Hindlimb muscle (tissue), 1 donor: ENCODE results near the gene LY6G5B. TPM values are rescaled to one million over a fixed set of nuclear protein-coding genes. Genes with fewer than 3 reads are reported as not detected.

Experiments used
- DNase-seq: peaks from one replicate; pipeline ENCODE4 v3.0.0-alpha.2; 2013
- polyA plus RNA-seq: library from polyadenylated mRNA; unstranded; fragments of 120-200 nt; gene quantifications from one replicate; pipeline ENCODE4 v1.2.1, GENCODE V29; 2013; ENCODE audit not compliant: insufficient read length

Gene LY6G5B, protein sequence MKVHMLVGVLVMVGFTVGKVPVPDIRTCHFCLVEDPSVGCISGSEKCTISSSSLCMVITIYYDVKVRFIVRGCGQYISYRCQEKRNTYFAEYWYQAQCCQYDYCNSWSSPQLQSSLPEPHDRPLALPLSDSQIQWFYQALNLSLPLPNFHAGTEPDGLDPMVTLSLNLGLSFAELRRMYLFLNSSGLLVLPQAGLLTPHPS
- polyA plus RNA-seq: 11.7 TPM

DNA sequence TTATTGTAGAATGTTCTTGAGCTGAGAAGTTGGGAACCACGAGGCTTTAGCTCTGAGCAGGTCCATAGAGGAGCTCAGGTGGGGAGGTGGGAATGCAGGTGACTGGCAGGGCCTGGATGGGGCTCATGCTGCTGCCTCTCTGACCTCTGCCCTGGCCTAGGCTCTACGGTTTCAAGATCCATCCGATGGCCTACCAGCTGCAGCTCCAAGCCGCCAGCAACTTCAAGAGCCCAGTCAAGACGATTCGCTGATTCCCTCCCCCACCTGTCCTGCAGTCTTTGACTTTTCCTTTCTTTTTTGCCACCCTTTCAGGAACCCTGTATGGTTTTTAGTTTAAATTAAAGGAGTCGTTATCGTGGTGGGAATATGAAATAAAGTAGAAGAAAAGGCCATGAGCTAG, at the start of gene LY6G5B:
Gene LY6G5B, plus strand, starts transcription at position 301 of the 400 bp plus-strand sequence. CDS start 975 bp downstream, outside the sequence.
- DNase-seq: no peak

DNA sequence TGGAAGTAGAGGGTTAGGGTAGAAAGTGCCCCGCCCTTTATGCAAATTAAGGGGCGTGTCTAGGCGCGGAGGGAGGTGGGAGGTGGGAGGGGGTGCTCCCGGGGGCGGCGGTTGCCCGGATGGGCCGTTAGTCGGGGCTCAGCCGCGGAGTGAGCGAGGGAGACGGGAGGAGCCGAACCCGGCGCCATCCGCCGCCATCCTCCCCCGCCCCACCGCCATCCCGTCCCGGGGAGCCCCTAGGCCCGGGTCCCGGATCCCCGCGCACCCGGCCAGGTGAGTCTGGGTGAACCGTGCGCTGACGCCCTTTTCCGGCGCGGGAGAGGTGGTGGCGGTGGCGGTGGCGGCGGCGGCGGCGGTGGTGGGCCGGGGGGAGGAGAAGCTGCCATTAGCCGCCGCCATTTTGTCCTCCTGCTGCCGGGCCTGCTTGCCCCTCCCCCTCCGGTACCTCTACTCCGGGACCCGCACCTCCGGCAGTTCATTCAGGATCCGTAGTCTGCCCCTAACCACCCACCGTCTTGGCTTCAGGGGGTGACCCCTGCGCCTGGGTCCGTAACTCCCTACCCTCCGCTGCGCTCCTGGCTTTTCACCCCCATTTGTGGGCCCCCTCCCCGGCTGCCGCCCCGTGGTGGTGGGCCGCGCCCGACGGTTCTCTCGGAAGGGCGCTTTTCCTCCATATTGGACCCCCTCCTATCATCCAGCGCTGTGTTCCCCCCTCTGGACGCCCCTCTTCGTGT, 49.0 kb upstream of the LY6G5B start, which contains the start of gene PRRC2A:
Gene PRRC2A, plus strand, starts transcription at position 130 of the 734 bp plus-strand sequence. CDS start 2,075 bp downstream, outside the sequence.
- DNase-seq: peak; percentile 81

DNA sequence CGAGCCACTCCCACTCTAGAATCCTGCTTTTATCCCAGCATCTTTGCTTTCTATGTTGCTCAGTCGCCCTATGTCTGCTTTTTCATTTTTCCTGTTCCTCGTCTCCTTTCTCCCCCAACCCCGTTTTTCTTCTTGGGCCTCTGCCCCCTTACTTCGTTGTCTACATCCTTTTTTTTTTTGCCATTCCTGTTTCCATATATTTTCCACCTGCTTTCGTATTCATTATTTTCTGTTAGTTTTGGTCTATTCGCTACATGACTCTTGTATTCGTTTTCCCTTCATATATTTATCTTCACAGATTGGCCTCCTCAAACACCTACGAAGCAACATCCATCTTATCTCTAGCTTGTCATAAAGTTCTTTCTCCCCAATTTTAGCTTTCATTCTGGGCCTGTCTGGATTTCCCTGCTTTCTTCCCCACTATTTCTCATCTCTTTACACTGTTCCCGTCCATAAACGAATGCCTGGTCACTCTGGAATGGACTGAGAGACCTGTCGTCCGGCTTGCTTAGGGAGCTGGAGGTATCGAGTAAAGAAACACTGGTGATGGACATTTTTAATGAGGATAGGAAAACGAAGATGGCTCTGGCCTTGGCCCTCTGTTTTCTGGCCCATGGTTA, 48.3 kb upstream of the LY6G5B start:
- no peak for DNase-seq

DNA sequence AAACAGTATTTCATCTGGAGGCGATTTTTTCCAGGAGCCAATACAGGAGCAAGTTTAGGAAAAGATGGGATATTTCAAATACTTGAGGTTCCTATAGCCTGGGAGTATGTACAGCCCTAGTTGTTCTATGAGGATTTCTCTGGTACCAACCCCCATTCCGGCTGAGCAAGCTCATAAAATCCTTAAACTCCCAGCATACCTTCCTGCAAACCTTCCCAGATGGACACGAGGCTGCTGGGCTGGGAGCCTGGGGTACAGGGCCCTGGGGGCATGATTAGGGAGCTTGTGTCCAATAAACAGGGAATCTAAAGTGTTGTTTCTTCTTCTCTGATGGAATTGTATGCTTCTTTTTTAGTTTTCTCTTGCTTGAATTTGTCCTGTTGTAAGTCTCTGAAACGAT, 47.8 kb upstream of the LY6G5B start:
- DNase-seq: no peak

DNA sequence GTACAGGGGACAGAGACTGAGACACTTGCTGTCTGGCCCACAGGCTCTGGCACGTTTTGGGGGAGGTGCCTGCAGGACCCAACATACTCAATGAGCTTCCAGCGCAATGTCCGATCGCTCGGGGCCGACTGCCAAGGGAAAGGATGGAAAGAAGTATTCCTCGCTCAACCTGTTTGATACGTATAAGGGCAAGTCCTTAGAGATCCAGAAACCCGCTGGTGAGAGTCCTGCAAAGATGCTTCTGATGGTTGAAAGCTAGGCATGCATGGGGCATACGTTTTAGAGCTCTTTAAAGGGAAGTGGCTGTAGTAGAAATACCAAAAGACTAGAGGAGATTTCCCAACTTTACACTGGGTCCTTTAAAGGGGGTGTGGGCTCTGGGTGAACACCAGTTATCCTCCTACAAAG, 47.1 kb upstream of the LY6G5B start:
- no peak for DNase-seq

DNA sequence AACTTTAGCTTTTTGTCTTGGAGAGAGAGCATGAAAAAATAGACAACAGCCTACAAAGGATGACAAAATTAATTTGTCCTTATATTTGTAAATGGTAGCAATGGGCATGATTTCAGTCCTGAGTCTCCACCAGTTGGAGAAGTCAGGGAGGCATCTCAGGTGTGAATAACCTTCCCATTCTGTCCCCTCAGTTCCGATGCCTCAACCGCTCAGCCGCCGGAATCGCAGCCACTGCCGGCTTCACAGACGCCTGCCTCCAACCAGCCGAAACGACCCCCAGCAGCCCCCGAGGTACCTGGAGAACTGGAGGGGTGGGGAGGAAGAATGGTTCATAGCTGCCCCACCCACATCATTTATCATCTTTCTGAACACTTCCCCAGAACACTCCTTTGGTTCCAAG, 45.7 kb upstream of the LY6G5B start:
- no peak for DNase-seq

DNA sequence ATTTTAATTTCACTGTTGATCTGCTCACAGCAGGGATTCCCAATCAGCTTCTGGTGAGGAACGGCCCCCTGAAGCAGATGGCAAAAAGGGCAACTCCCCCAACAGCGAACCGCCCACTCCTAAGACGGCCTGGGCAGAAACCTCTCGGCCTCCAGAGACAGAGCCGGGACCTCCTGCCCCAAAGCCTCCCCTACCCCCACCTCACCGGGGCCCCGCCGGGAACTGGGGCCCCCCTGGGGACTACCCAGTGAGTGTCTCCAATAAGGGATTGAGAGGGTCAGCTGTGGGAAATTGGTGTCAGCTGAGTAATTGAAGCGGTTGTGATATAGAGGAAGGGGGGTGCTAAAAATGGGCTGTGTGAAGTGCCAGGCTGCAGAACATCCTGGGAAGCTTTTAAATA, 42.8 kb upstream of the LY6G5B start:
- no peak for DNase-seq

DNA sequence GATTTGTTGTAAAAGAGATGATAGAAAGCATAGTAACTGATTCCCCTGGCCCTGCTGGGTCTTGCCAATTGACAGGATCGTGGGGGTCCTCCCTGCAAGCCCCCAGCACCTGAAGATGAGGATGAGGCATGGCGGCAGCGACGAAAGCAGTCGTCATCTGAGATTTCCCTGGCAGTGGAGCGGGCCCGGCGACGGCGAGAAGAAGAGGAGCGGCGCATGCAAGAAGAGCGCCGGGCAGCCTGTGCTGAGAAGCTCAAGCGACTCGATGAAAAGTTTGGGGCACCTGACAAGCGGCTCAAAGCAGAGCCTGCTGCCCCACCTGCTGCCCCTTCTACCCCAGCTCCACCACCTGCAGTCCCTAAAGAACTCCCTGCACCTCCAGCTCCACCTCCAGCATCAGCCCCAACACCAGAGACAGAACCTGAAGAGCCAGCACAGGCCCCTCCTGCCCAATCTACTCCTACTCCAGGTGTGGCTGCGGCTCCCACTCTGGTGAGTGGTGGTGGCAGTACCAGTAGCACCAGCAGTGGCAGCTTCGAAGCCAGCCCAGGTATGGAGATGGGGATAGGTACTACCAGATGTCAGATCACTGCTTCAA, 42.0 kb upstream of the LY6G5B start:
- DNase-seq: no peak

DNA sequence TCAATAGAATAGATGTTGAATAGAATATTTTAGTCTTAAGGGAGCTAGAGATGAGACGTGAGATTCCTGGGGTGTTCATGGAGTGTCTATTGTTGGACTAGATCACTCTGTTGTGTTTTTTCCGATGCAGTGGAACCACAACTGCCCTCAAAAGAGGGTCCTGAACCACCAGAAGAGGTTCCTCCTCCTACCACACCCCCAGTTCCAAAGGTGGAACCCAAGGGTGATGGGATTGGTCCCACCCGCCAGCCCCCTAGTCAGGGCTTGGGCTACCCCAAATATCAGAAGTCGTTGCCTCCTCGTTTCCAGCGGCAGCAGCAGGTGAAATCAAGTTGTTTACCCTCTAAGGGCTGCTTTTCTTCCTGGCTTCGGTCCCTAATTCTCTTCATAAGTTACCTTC, 40.8 kb upstream of the LY6G5B start:
- no peak for DNase-seq

DNA sequence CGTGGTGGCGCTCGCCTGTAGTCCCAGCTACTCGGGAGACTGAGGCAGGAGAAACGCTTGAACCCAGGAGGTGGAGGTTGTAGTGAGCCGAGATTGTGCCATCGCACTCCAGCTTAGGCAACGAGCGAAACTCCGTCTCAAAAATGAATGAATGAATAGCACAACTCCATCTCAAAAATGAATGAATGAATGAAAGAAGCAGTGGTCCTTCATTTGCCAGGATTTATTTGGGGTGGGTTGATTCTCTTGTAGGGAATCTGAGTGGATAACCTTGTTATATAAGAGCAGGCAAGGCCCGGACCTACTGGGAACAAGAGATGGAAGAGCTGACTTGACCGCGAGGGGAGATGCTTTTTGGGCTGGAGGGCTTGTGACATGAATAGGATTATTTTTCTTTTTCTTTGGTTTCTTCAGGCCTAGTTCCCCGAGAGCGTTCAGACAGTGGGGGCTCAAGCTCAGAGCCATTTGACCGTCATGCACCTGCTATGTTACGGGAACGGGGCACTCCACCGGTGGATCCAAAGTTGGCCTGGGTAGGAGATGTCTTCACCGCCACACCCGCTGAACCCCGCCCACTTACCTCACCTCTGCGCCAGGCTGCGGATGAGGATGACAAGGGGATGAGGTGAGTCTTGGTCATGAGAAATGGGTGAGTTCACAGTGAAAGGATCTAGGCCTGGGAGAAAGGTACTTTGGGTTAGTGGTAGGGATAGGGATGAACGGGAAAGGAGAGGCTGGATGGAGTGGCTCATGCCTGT, 39.4 kb upstream of the LY6G5B start:
- DNase-seq: no peak

DNA sequence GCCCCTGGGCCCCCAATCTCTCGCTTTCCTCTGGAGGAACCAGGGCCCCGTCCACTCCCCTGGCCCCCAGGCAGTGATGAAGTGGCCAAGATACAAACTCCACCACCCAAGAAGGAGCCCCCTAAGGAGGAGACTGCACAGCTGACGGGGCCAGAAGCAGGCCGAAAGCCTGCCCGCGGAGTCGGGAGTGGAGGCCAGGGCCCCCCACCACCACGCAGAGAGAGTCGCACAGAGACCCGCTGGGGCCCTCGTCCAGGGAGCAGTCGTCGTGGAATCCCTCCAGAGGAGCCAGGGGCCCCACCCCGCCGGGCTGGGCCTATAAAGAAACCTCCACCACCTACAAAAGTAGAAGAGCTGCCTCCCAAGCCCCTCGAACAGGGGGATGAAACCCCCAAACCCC, 38.6 kb upstream of the LY6G5B start:
- DNase-seq: no peak

DNA sequence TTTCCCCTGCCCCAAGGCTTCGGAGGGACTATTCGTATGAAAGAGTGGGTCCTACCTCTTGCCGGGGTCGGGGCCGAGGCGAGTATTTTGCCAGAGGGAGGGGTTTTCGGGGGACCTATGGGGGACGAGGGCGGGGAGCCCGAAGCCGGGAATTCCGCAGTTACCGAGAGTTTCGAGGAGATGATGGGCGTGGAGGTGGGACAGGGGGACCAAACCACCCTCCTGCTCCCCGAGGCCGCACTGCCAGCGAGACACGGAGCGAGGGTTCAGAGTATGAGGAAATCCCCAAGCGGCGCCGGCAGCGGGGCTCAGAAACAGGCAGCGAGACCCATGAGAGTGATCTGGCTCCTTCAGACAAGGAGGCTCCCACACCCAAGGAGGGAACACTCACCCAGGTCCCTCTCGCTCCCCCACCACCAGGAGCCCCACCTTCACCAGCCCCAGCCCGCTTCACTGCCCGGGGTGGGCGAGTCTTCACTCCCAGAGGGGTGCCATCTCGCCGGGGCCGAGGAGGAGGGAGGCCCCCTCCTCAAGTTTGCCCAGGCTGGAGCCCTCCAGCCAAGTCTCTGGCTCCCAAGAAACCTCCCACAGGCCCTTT, 38.0 kb upstream of the LY6G5B start:
- no peak for DNase-seq

DNA sequence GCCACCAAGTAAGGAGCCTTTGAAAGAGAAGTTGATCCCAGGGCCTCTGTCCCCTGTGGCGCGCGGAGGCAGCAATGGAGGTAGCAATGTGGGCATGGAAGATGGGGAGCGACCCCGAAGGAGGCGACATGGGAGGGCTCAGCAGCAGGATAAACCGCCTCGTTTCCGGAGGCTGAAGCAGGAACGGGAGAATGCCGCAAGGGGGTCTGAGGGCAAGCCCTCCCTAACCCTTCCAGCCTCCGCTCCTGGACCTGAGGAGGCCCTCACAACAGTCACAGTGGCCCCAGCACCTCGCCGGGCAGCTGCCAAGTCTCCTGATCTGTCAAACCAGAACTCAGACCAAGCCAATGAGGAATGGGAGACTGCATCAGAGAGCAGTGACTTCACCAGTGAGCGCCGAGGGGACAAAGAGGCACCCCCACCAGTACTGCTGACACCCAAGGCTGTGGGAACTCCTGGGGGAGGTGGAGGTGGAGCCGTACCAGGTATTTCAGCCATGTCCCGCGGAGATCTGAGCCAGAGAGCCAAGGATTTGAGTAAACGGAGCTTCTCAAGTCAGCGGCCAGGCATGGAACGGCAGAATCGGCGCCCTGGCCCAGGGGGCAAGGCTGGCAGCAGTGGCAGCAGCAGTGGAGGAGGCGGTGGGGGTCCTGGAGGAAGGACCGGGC, 37.4 kb upstream of the LY6G5B start:
- no peak for DNase-seq

DNA sequence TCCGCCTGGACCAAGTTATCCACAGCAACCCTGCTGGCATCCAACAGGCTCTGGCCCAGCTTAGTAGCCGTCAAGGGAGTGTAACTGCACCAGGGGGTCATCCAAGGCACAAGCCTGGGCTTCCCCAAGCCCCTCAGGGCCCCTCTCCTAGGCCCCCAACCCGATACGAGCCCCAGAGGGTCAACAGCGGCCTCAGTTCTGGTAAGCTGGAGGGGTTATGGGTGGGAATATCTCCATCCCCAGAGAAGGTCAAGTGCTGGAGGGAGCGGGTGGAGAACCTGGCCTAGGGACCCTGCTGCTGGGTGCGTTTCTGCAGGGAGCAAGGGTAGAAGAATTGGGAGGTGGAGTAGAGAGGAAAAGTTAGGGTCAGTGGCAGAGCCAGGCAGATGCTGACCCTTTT, 36.3 kb upstream of the LY6G5B start:
- no peak for DNase-seq

DNA sequence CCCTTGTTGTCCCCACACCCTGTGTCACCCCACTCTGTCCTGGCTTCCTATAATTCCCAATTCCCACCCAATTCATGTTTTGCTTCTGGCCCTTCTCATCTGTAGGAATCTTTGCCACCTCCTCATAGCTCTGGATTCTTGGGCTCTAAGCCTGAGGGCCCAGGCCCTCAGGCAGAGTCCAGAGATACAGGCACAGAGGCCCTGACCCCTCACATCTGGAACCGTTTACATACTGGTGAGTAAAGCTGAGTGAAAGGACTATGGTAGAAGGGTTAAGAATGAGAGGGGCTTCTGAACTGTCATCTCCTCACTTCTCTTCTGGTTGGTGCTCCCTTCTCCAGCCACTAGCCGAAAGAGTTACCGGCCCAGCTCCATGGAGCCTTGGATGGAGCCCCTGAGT, 35.6 kb upstream of the LY6G5B start:
- DNase-seq: no peak

DNA sequence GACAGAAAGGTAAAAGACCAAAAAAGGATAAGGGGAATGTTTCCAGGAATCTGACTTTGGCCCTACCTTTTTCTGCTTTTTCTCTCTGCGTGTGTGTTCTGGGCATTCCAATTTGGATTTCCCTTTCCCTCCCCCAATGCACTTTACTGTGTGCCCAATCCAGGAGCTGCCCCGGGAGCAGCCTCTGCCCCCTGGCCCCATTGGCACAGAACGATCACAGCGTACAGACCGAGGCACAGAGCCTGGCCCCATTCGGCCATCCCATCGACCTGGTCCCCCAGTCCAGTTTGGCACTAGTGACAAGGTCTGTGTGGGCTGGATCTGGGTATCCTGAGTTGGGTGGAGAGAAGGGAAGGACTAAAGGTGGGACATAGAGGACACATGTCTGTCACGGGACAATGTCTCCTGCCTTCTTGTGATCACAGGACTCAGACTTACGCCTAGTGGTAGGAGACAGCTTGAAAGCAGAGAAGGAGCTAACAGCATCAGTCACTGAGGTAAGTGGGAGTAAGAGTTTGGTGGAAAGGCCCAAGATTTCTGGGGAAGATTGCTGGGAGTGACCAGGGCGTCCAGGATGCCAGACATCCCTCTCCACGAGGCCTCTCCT, 34.7 kb upstream of the LY6G5B start:
- DNase-seq: no peak

DNA sequence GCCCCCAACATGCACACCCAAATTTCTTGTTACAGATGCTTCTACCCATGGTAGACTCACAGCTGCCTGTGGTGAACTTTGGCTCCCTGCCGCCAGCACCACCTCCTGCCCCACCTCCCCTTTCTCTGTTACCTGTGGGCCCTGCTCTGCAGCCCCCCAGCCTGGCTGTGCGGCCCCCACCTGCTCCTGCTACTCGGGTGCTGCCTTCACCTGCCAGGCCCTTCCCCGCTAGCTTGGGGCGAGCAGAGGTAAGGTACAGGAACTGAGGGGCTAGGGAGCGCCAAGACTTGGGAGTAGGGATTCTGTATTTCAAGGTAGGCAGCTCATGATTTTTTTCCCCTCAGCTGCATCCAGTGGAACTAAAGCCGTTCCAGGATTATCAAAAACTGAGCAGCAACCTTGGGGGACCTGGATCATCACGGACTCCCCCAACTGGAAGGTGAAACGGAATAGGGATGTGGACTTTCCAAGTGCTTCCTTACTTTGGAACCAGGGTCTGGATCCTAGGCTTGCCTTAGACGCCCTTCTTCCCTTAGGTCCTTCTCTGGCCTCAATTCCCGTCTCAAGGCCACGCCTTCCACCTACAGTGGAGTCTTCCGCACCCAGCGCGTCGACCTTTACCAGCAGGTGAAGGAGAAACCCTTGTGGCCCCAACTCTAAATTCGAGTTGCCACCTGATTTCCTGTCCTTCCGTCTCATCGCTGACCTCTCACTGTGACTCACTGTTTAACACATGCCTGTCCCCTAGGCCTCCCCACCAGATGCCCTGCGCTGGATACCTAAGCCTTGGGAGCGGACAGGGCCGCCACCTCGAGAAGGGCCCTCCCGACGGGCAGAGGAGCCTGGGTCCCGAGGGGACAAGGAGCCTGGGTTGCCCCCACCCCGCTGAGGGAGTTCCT, 32.8 kb upstream of the LY6G5B start:
- no peak for DNase-seq

DNA sequence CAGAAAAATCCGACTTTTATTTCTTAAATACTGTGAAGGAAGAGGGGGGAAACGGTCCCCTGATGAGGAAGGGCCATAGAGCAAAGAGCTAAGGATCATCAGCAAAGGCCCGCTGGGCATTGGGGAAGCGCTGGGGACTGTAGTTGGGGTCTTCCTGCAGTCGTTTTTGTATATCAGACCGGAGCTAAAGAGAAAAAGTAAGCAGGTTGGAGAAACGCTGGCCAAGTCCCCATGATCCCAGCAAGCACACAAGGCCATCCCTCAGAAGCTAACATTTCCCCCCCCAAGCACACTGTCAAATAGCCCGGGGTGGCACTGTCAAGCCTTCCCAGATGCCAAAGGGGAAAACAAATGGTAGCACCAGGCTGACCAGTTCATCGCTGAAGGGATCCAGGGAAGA, 30.7 kb upstream of the LY6G5B start:
- no peak for DNase-seq

DNA sequence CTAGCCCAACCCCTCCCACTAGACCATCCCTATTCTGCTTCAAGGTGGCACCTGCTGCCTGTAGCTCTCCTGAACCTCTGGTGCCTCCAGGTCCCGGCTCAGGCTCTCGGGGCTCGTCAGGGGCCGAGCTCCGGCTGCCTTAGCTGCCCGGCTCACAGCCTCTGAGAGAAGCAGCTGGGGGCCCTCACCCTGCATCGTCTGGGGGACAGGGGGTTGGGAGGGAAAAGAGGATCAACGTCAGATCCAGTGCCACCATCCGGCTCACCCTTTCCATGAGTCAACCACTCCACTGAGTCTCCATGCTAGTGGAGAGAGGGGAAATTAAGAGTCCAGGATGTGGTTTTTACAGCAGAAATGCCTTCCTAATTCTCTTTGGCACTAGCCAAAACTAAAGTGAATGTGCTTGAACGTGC, 30.3 kb upstream of the LY6G5B start:
- no peak for DNase-seq

DNA sequence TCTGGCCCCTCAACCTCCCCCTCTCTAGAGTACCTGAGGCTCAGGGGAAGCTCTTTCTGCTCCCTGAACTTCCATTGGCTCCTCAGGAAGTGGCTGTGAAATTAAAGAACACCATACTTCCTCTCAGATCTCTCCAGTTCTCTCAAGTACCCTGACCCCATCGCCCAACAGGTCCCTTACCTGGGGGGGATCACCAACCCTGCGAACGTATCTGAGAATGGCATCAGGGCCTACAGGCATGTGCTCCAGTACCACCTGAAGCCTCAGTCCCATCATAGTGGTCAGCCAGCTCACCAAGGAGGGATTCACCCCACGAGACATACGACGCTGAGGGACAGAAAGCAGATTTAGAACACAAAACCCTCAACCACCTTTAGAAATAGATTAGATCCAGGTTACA, 29.2 kb upstream of the LY6G5B start:
- DNase-seq: no peak
